ENCODE results near the gene BABAM2. TPM values are rescaled to one million over a fixed set of nuclear protein-coding genes. Genes with fewer than 3 reads are reported as not detected.

The BABAM2 gene
- total RNA-seq, 1 experiment from 2014 or later: 27.1 TPM

DNA sequence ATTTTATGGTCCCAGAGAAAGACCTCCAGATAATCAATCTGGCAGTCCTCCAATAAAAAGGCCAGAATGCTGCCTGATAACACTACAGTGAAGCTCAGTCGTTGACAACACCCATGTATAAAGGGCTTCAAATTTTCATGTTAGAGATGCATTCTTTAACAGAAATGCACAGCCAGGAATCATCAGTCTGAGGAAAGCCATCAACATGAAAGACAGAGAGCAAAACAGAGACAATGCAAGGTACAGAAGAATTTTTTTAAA is 13.8 kb downstream of the BABAM2 start:
- no peaks in the 10 kb centered on the region for H3K4me1 ChIP-seq (ENCODE audit: insufficient read depth, low read length)
- H2BK12ac ChIP-seq (ENCODE audit: insufficient read length, low read depth, low read length): no peak overlapping the region
- no peak overlapping the region for H3K18ac ChIP-seq (ENCODE audit: insufficient read length, low read depth, low read length)
- no peak for DNase-seq
- no peaks in the 10 kb centered on the region for H4K20me1 ChIP-seq (ENCODE audit: control insufficient read depth, insufficient read depth, insufficient read length)
- H4K5ac ChIP-seq (ENCODE audit: insufficient read length, low read depth, low read length): no peak overlapping the region
- no peaks in the 10 kb centered on the region for H3K79me1 ChIP-seq (ENCODE audit: insufficient read depth, low read depth, low read length, poor library complexity, severe bottlenecking)
- no peaks in the 10 kb centered on the region; a peak in 1 of 7 replicates for H3K36me3 Mint-ChIP-seq (ENCODE audit: insufficient read depth in 1 of 3, low read depth in 3 of 3)
- no peaks in the 10 kb centered on the region for H3K27me3 Mint-ChIP-seq (ENCODE audit: low read depth)
- H3K14ac ChIP-seq (ENCODE audit: insufficient read depth, low read length): no peak overlapping the region
- no peaks in the 10 kb centered on the region for H3K27me3 ChIP-seq (ENCODE audit: insufficient read depth, low read length)
- H2AK5ac ChIP-seq (ENCODE audit: insufficient read length, low read length): no peak overlapping the region
- no peak overlapping the region for H4K8ac ChIP-seq (replicated peaks; ENCODE audit: insufficient read length, low read depth, low read length)
- peaks cover 8% of the 10 kb centered on the region in 2 experiments for H3K4me1 Mint-ChIP-seq
- no peak overlapping the region for H3K9ac ChIP-seq (ENCODE audit: extremely low read depth, insufficient read length, low read length)
- H3K27ac Mint-ChIP-seq: no peak overlapping the region
- H3K23me2 ChIP-seq (ENCODE audit: insufficient read length, low read depth, low read length, poor library complexity, severe bottlenecking): no peaks in the 10 kb centered on the region
- no peak overlapping the region for H2BK5ac ChIP-seq (ENCODE audit: insufficient read length, low read length)
- no CpG with 5 or more reads among the region's 1 CpG for WGBS (ENCODE audit: extremely low coverage, insufficient read length, low lambda C conversion rate)
- no peak overlapping the region for H3K4me3 Mint-ChIP-seq
- H2BK120ac ChIP-seq (ENCODE audit: low read depth, low read length, poor library complexity, severe bottlenecking): no peak overlapping the region
- no peak for TF ChIP-seq CTCF (conservative IDR thresholded peaks at IDR 0.05)
- no peak overlapping the region for H2BK20ac ChIP-seq (ENCODE audit: low read depth, low read length, poor library complexity, severe bottlenecking)
- H3K56ac ChIP-seq (ENCODE audit: insufficient read length, low read depth, low read length): no peak overlapping the region
- H3K27ac ChIP-seq (ENCODE audit: insufficient read length, low read depth, low read length): no peak overlapping the region
- no peak overlapping the region for H2BK15ac ChIP-seq (ENCODE audit: low read depth, low read length)
- H3T11ph ChIP-seq (ENCODE audit: low read length): no peak overlapping the region
- no peaks in the 10 kb centered on the region for H3K9me3 Mint-ChIP-seq
- 0 out of 2 replicates have a peak, but pooled peaks cover 2% of the 10 kb centered on the region for H3K79me2 ChIP-seq (ENCODE audit: insufficient read depth, low read length)
- H3K23ac ChIP-seq (ENCODE audit: insufficient read length, low read depth, low read length): no peak overlapping the region
- no peaks in the 10 kb centered on the region for H3K9me3 ChIP-seq (ENCODE audit: control insufficient read depth, low read depth, low read length)
- H2AFZ ChIP-seq (ENCODE audit: low read length): no peak overlapping the region
- H3K4ac ChIP-seq (ENCODE audit: low read depth, low read length): no peak overlapping the region
- H3K4me2 ChIP-seq (ENCODE audit: insufficient read depth, insufficient read length, low read length): no peak overlapping the region
- no peak overlapping the region for H4K91ac ChIP-seq (ENCODE audit: insufficient read length, low read depth, low read length)

Measured in H9 (cell line).